Mesendoderm (in vitro differentiated cells): ENCODE measurements around the gene MIEF2.

Experiments used
- DNase-seq: peaks from one replicate; pipeline ENCODE4 v3.0.0; 2013
- H2AK5ac ChIP-seq: 2 replicates; pipeline ENCODE4 v1.6.1; 2013; ENCODE audit warnings: low read length, inconsistent platforms
- H2BK120ac ChIP-seq: 2 replicates; pipeline ENCODE4 v1.6.1; 2013; ENCODE audit warnings: low read depth, mild to moderate bottlenecking, low read length, moderate library complexity, mixed read lengths
- H2BK15ac ChIP-seq: replicated peaks from 2 replicates; pipeline ENCODE4 v1.6.1; 2013; ENCODE audit warnings: low read depth, mild to moderate bottlenecking, moderate library complexity
- H2BK5ac ChIP-seq: 2 replicates; pipeline ENCODE4 v1.6.1; 2013; ENCODE audit warnings: low read length, inconsistent platforms
- H3K18ac ChIP-seq: 2 replicates; pipeline ENCODE4 v1.6.1; 2013; ENCODE audit warnings: mild to moderate bottlenecking, low read length, mixed read lengths
- H3K23ac ChIP-seq: one replicate; pipeline ENCODE4 v1.6.1; 2013; ENCODE audit warnings: low read length
- H3K27ac ChIP-seq: 2 replicates; pipeline ENCODE4 v1.5.1; 2013; ENCODE audit warnings: low read depth, mild to moderate bottlenecking, inconsistent platforms, low read length, moderate library complexity
- H3K27me3 ChIP-seq: 2 replicates; pipeline ENCODE4 v1.6.1; 2013; ENCODE audit warnings: low read length, control low read depth, mild to moderate bottlenecking, inconsistent platforms; ENCODE audit not compliant: insufficient read depth, poor library complexity
- H3K36me3 ChIP-seq: 2 replicates; pipeline ENCODE4 v1.6.1; 2013; ENCODE audit warnings: low read length, inconsistent platforms; ENCODE audit not compliant: control insufficient read depth, insufficient read depth
- H3K4ac ChIP-seq: one replicate; pipeline ENCODE4 v1.6.1; 2013; ENCODE audit warnings: low read depth, mild to moderate bottlenecking, low read length, moderate library complexity
- H3K4me1 ChIP-seq: 2 replicates; pipeline ENCODE4 v1.6.1; 2013; ENCODE audit warnings: low read depth, low read length, inconsistent platforms; ENCODE audit not compliant: control insufficient read depth
- H3K4me2 ChIP-seq: 2 replicates; pipeline ENCODE4 v1.6.1; 2013; ENCODE audit warnings: low read length
- H3K4me3 ChIP-seq: 2 replicates; pipeline ENCODE4 v1.5.1; 2013; ENCODE audit warnings: mild to moderate bottlenecking, low read length
- H3K56ac ChIP-seq: one replicate; pipeline ENCODE4 v1.6.1; 2013; ENCODE audit warnings: low read length
- H3K79me1 ChIP-seq: 2 replicates; pipeline ENCODE4 v1.6.1; 2013; ENCODE audit warnings: low read length, inconsistent platforms
- H3K79me2 ChIP-seq: 2 replicates; pipeline ENCODE4 v1.6.1; 2013; ENCODE audit warnings: mild to moderate bottlenecking, low read length; ENCODE audit not compliant: control insufficient read depth, insufficient read depth
- H3K9ac ChIP-seq: 2 replicates; pipeline ENCODE4 v1.6.1; 2013; ENCODE audit warnings: low read length, inconsistent platforms
- H4K5ac ChIP-seq: one replicate; pipeline ENCODE4 v1.6.1; 2013; ENCODE audit warnings: low read length
- H4K8ac ChIP-seq: one replicate; pipeline ENCODE4 v1.6.1; 2013; ENCODE audit warnings: low read depth, mild to moderate bottlenecking, control low read depth, low read length, moderate library complexity
- WGBS: extraction: QIAGEN DNeasy Blood & Tissue Kit; methylation state at CpG from one replicate; pipeline ENCODE4 v1.1.7; 2013; ENCODE audit warnings: low lambda C conversion rate, missing lambda C conversion rate; ENCODE audit not compliant: insufficient coverage; ENCODE audit errors: extremely low coverage; 5-methylcytosine and 5-hydroxymethylcytosine counted together

Gene MIEF2

DNA sequence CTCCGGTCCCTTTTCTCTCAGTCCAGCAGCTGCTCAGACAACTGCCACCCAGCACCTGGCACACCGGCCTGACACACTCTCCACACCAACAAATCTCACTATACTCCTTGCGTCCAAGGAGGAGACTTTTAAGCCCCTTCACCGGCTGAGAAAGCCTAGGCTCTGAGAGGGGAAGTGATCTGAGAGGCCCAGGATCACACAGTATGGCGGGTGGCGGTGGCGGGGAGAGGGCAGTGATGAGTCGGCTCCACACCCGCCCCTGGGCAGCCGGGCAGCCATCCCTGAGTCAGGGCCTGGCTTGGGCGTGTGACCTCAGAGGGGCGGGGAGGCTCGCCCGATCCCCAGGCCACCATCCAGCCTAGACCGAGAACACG, 2.5 kb upstream of the MIEF2 start:
- Histone ChIP-seq H2AK5ac (no peak overlapping the region), H3K56ac (peak overlapping the region; percentile 95), H3K27me3 (no peaks in the 10 kb centered on the region), H3K27ac (peak overlapping the region; percentile 25), H3K4me2 (peak overlapping the region; percentile 78), H3K36me3 (peaks cover 10% of the 10 kb centered on the region), H3K79me2 (peaks cover 23% of the 10 kb centered on the region), H3K79me1 (peaks cover 21% of the 10 kb centered on the region), H2BK120ac (no peak overlapping the region), H2BK5ac (peak overlapping the region; percentile 54), H3K4ac (peak overlapping the region; percentile 48), H3K23ac (no peak overlapping the region), H4K5ac (no peak overlapping the region), H4K8ac (no peak overlapping the region), H3K18ac (peak overlapping the region; percentile 88), H3K4me1 (peaks cover 3% of the 10 kb centered on the region), H2BK15ac (no peak overlapping the region), H3K4me3 (peak overlapping the region; percentile 91), H3K9ac (peak overlapping the region; percentile 94)
- DNase-seq: peak; percentile 84
- no CpG with 5 or more reads among the region's 16 CpGs for WGBS

DNA sequence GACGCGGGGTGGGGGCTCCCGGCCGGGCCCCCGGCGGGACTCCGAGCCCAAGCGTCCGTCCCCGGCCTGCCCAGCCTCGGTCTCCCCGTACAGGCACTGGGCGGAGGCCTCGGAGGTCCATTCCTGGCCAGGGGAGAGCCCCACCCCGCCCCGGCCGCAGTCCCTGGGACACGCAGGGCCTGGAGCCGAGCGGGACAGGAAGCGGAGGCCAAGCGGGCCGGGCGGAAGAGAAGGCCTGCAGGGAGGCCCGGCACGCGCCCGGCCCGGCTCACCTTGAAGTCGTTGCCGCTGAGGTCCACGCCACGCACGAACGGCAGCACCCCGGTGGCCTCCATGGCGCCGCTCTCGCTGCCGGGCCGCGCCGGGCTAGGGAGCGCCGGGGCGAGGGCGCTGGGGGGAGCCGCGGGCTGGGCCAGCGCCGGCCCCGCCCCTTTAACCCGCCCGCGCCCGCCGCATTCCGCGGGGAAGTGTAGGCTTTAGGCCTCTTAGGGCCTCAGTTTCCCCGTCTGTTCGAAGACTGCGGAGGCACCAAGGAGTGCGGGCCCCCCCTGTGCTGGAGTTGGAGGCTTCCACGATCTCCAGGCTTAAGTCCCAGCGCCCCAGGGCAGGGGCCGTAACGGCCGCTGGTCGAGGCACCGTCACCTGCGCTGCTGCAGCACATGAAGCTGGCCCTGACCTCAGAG, 2.0 kb upstream of the MIEF2 start, which contains the start of gene FLII:
TSS of gene FLII (minus strand) at position 383 of the 683 bp plus-strand sequence. CDS start at position 335, 48 bp downstream.
- Histone ChIP-seq H2BK15ac (no peak within 1 kb of the TSS), H3K4me1 (peaks cover 3% of the 10 kb centered on the region), H3K4ac (peak within 1 kb of the TSS; percentile 48), H3K4me3 (peak within 1 kb of the TSS; percentile 91), H3K18ac (peak within 1 kb of the TSS; percentile 88), H3K27me3 (no peaks in the 10 kb centered on the region), H2BK120ac (no peak within 1 kb of the TSS), H3K4me2 (peak within 1 kb of the TSS; percentile 78), H3K79me2 (peaks cover 23% of the 10 kb centered on the region), H3K79me1 (peaks cover 21% of the 10 kb centered on the region), H2AK5ac (no peak within 1 kb of the TSS), H4K5ac (no peak within 1 kb of the TSS), H3K36me3 (peaks cover 5% of the 10 kb centered on the region), H3K9ac (peak within 1 kb of the TSS; percentile 94), H3K23ac (no peak within 1 kb of the TSS), H3K56ac (peak within 1 kb of the TSS; percentile 95), H3K27ac (peak within 1 kb of the TSS; percentile 25), H4K8ac (no peak within 1 kb of the TSS), H2BK5ac (peak within 1 kb of the TSS; percentile 54)
- WGBS: no CpG with 5 or more reads among the region's 71 CpGs
- peak; percentile 72 for DNase-seq

DNA sequence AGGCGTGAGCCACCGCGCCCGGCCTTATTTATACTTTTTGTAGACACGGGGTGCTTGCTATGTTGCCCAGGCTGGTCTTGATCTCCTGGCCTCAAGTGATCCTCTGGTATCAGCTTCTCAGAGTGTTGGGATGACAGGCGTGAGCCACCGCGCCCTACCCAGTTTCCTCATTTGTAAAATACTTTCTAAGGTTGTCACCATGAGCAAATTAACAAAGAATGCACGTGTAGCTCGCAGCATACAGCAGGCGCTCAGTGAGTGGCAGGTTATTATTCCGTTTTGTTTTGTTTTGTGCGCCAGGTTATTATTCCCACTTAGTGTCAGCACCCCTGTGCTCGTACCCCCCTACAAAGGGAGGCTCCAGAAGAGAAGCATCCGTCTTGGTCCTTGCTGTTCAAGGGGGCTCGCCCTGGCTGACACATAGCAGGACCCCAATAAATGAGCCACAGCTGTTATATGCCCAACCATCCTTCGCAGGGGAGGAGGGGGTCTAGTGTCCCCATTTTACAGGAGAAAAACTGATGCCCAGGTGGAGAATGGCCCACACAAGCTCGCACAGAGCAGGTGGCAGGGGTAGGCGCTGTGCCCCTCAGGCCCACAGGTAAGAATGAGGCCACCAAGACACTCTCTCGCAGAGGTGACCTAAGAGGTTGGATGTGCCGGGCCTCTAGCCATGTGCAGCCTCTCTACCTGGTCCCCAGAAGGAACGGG, 686 bp upstream of the MIEF2 start:
- Histone ChIP-seq H3K27ac (no peak overlapping the region), H3K27me3 (no peaks in the 10 kb centered on the region), H3K23ac (no peak overlapping the region), H2BK120ac (no peak overlapping the region), H3K4ac (no peak overlapping the region), H2BK5ac (no peak overlapping the region), H3K79me1 (peaks cover 21% of the 10 kb centered on the region), H3K36me3 (peaks cover 5% of the 10 kb centered on the region), H3K79me2 (peaks cover 23% of the 10 kb centered on the region), H3K4me3 (no peak overlapping the region), H3K9ac (peak overlapping the region; percentile 38), H3K4me1 (peaks cover 3% of the 10 kb centered on the region), H3K18ac (no peak overlapping the region), H3K4me2 (peak overlapping the region; percentile 34), H2AK5ac (no peak overlapping the region), H4K8ac (no peak overlapping the region), H4K5ac (no peak overlapping the region), H2BK15ac (no peak overlapping the region), H3K56ac (peak overlapping the region; percentile 66)
- WGBS: no CpG with 5 or more reads among the region's 22 CpGs
- peak; percentile 78 for DNase-seq

DNA sequence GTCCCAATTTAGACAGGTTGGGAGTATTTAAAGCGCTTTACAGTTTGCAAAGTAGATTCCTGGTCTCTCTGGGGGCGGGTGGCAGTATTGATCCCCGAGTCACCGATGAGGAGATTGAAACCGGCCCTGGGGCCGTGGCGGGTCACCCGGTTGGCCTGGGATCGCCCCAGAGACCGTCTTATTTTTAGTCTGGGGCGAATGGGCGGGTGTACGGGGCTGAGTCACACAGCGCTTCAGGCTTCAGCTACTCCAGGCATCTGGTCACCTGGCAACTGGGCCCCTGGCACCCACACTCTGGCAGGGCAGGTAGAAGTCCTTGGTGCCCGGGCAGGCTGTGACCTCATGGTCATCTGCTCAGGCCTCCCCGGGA, 669 bp downstream of the MIEF2 start:
- peaks cover 16% of the 10 kb centered on the region for H3K79me1 ChIP-seq
- H3K4me2 ChIP-seq: peak overlapping the region; percentile 71
- no peak overlapping the region for H4K5ac ChIP-seq
- H3K23ac ChIP-seq: no peak overlapping the region
- no peak overlapping the region for H2BK15ac ChIP-seq
- H2BK120ac ChIP-seq: no peak overlapping the region
- H3K79me2 ChIP-seq: peaks cover 19% of the 10 kb centered on the region
- peak overlapping the region; percentile 89 for H3K27ac ChIP-seq
- no CpG with 5 or more reads among the region's 16 CpGs for WGBS
- peak overlapping the region; percentile 79 for H3K4me3 ChIP-seq
- peak; percentile 67 for DNase-seq
- no peak overlapping the region for H4K8ac ChIP-seq
- peak overlapping the region; percentile 88 for H3K9ac ChIP-seq
- H2AK5ac ChIP-seq: no peak overlapping the region
- H3K4me1 ChIP-seq: peaks cover 3% of the 10 kb centered on the region
- H3K4ac ChIP-seq: peak overlapping the region; percentile 61
- peaks cover 2% of the 10 kb centered on the region for H3K36me3 ChIP-seq
- H3K18ac ChIP-seq: peak overlapping the region; percentile 20
- no peak overlapping the region for H2BK5ac ChIP-seq
- peak overlapping the region; percentile 97 for H3K56ac ChIP-seq
- H3K27me3 ChIP-seq: no peaks in the 10 kb centered on the region

DNA sequence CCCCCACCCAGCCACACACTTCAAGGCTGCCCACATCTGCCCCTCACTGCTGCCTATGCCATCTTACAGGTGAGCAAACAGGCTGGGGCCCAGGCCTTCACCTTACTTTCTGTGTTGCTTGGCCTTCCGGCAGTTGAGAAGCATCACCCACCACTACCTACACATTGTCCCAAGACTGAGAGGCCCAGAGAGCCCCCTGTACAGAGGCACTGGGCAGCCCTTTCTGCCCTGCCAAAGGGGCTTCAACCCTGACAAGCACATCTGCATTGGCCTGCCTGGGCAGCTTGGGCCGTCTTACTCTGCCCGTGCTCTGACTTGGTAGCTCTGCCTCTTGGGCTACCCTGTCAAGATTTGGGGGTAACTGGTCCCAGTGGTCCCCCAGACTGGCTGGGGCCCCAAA, 1.2 kb downstream of the MIEF2 start:
- Histone ChIP-seq H3K4me3 (no peak overlapping the region), H3K79me2 (peaks cover 14% of the 10 kb centered on the region), H2BK5ac (no peak overlapping the region), H2BK15ac (no peak overlapping the region), H3K4ac (no peak overlapping the region), H3K4me1 (peaks cover 3% of the 10 kb centered on the region), H3K36me3 (peaks cover 2% of the 10 kb centered on the region), H3K79me1 (peaks cover 15% of the 10 kb centered on the region), H3K9ac (peak overlapping the region; percentile 88), H4K8ac (no peak overlapping the region), H3K27ac (no peak overlapping the region), H2AK5ac (no peak overlapping the region), H3K4me2 (no peak overlapping the region), H3K56ac (peak overlapping the region; percentile 97), H3K27me3 (no peaks in the 10 kb centered on the region), H4K5ac (no peak overlapping the region), H2BK120ac (no peak overlapping the region), H3K23ac (no peak overlapping the region), H3K18ac (no peak overlapping the region)
- DNase-seq: no peak
- no CpG with 5 or more reads among the region's 3 CpGs for WGBS
